ENCODE measurements around the gene MECP2. TPM values are rescaled to one million over a fixed set of nuclear protein-coding genes. Genes with fewer than 3 reads are reported as not detected.
"Not testable (repeated sequence)": the region's sequence is repeated elsewhere in the genome, so short reads cannot be mapped to it uniquely, and the experiment has no call there.

MECP2 gene
- total RNA-seq, 1 experiment from 2014 or later = 48.3 TPM

GRCh38 chrX:153993079-153993478 lies 104.4 kb downstream of the MECP2 start:
- no peak for DNase-seq (ENCODE audit: low spot score)

DNA sequence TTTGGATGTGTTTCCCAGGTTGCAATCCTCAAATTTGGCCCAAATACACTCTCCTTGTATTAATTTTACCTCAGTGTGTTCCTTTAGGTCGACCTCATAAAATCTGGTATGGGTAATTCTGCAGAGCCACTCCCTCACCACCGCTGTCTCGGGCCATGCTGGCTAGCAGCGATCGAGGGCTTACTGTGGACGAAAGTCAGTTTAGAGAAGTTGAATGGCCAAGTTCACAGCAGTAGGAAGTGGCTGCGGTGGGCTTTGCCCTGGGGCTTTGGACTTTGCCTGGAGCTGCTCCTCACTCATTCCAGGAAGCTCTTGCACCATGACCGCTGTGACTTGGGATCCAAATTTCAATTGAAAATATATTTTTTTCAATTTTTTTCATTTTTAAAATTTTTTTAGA lies 105.3 kb downstream of the MECP2 start:
- no peak for DNase-seq (ENCODE audit: low spot score)

DNA sequence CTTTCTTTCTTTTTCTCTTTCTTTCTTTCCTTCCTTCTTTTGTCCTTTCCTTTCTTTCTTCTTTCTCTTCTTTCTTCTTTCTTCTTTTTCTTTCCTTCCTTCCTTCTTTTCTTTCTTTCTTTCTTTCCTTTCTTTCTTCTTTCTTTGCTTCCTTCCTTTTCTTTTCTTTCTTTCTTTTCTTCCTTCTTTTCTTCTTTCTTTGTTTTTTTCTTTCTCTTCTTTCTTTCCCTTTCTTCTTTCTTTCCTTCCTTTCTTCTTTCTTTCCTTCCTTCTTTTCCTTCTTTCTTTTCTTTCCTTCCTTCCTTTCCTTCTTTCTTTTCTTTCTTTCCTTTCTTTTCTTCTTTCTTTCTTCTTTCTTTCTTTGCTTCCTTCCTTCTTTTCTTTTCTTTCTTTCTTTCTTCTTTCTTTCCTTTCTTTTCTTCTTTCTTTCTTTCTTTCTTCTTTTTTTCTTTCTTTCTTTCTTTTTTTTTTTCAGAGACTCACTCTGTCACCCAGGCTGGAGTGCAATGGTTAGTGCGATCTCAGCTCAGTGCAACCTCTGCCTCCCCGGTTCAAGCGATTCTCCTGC lies 106.4 kb downstream of the MECP2 start:
- DNase-seq (ENCODE audit: low spot score) = no peak

DNA sequence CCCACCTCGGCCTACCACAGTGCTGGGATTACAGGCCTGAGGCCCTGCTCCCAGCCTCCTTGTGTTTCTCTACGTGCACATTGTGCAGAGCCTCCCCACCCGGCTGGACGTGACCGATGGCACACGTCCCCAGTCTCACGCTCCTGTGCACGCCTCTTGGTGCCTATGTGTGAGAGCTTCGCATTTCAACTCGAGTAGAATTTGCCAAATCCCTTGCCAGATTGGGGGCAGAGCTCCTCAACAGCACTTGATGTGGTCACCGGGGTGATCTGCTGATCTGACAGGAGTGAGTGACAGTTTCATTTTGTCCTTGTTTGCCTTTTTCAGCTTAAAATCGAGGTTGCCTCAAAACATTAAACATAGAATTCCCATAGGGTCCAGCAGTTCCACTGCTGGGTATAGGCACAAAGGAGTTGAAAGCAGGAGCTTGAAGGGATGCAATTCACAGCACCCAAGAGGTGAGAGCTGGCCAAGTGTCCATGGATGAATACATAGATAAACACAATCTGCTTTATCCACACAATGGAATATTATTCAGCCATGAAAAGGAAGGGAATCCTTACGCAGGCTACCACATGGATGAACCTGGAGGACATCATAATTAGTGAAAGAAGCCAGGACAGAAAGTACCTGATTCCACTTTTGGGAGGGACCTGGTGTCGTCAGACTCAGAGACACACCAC lies 107.4 kb downstream of the MECP2 start:
- no peak for DNase-seq (ENCODE audit: low spot score)

DNA sequence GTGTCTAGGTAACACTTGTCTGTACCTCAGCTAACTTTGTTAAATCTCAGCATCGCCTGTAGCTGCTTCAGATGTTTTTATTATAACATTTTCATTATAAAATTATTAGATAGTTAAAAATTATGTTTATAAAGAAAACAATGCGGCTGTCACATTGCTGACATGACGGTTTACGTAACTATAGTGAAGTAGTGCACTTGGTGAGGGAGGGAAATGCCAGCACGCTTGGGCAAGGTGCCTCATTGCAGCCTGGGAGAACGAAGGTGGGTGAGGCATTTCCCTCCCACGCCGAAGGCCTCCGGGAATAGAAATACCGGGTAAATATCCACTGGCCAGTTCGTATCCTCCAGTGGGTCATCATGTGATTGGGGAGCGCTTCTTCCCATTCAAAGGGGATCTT lies 109.0 kb downstream of the MECP2 start:
- no peak for DNase-seq (ENCODE audit: low spot score)

GRCh38 chrX:153984351-153985178 lies 113.0 kb downstream of the MECP2 start:
- DNase-seq (ENCODE audit: low spot score) = no peak

DNA sequence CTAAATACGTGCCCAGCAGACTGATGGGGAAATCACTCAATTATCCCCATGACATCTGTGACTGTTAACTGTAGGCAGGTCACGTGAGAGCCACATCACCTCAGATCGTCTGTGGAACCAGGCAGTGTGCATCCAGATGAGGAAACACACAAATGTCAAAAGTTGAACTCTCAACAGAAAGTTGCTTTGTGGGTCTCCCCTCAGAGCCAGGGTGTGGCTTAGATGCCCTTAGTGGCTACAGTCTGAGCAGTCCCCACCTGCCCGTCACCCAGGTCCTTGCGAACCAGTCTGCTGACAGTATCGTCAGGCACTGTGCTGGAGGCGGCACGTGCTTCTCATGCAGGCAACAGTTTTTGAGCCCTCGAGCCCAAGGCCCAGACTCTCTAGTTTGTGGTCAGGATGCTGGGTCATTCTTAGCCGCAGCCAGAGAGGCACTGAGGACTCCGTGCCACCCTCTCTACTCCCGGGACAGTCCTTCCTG lies 114.2 kb downstream of the MECP2 start:
- DNase-seq (ENCODE audit: low spot score) = no peak

- no peak for DNase-seq (ENCODE audit: low spot score)
Measured at GRCh38 chrX:153981771-153982533, 115.6 kb downstream of the MECP2 start.

DNA sequence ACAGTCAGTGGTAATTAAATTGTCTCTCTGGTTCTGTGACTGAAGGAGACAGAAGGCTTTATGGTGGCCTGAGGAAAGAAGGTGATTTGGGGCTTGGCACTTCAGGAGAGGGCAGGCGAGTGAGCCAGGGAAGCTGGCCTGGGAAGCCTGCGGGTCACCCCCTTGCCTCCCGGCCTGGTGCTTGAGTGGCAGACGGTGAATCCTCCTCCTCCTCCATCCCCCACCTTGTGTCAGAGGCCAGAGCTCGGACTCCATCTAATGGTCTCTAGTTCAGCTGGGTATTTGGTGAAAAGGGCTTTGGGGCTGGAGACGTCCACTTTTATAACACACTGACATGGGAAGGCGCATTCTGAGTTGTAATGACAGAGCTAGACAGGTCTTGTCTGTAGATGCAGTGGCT lies 116.3 kb downstream of the MECP2 start:
- DNase-seq (ENCODE audit: low spot score) = no peak

GRCh38 chrX:153980394-153980793 lies 117.1 kb downstream of the MECP2 start:
- not testable (repeated sequence) for DNase-seq (ENCODE audit: low spot score)

- no peak for DNase-seq (ENCODE audit: low spot score)
Measured at GRCh38 chrX:153974726-153975286, 122.7 kb downstream of the MECP2 start.

DNA sequence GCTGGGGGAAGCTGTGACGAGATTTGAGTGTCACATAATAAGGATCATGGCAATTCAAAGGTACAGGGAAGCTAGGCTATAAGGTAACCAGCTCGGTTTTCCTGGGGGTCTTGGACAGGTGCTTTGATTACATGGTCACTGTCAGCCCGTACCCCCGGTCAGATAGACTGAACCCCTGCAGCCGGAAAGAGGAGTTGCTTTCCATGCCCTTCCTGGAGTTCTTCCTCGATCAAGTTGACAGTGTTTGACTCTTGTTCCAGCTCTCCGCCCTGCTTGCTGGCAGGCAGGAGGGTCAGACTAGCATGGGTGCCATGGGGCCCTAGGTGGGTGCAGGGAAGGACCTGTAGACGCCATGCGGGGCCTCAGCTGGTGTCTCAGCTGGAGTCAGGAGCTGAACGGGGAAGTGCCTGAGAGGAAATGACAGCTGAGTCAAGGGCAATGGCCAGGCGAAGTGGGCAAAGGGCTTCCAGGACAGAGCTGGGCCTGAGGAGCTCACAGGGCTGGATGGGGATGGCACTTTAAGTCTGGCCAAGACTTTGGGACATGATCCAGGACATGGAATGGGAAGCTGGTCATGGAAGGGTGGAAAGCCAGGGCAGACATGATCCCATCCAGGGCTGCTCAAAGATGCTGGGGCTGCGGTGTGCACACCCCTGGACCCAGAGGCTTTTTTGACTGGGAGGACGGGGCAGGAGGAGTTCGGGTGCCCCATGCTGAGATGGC lies 123.4 kb downstream of the MECP2 start:
- no peak for DNase-seq (ENCODE audit: low spot score)

- no peak for DNase-seq (ENCODE audit: low spot score)
Measured at GRCh38 chrX:153973127-153974002, 124.2 kb downstream of the MECP2 start.

DNA sequence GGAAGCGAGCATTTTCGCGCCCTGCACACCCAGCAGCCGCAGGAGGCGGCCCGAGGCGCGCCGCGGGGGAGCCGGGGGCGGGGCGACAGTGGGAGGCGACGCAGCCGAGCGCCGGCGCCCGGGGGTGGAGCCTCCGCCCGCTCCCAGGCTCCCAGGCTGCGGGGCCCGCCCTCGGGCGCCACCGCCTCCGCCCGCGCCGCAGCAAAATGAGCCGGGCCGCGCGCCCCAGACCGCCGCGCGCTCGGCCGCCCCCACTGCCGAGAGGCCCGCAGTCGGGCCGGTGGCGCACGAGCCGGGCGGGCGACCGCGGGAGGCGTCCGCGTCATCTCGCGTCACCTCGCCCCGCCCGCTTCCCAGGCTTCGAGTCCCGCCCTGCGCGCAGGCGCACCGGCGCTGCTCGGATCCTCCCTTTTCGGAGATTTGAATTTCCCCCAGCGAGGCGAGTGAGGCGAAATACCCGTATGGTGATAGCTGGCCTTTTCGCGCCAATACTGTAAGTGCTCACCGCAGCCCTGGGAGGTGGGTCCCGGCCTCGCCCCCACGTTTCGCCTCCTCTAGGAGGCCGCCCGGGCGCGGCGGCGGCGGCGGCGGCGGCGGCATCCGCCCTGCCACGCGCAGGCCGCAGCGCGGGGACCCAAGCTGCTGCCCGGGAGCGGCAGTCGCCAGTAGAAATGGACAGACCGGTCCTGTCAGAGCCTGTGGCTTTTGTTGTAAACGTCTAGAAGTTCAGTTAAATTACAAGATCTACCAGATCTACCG lies 125.0 kb downstream of the MECP2 start, which contains the start of gene TMEM187:
TMEM187 (plus strand) TSS at position 387 of the 759 bp plus-strand sequence. CDS start 9,309 bp downstream, outside the sequence.
- DNase-seq (ENCODE audit: low spot score) = peak; percentile 91

Other genes with a start within 250 kb of the MECP2 start
- gene L1CAM, start 211.5 kb downstream of the MECP2 start, total RNA-seq (2014; rRNA removed; shearing (Covaris generic)) = 77.7 and 94.0 TPM in 2 replicates
- gene AVPR2, start 193.0 kb downstream of the MECP2 start, total RNA-seq (2014; rRNA removed; shearing (Covaris generic)) = 2.0 and 2.6 TPM in 2 replicates
- 1.3 and 5.3 TPM in 2 replicates for gene ARHGAP4, start 171.5 kb downstream of the MECP2 start, total RNA-seq (2014; rRNA removed; shearing (Covaris generic))
- gene NAA10, start 162.7 kb downstream of the MECP2 start, total RNA-seq (2014; rRNA removed; shearing (Covaris generic)) = 210 and 249 TPM in 2 replicates
- gene RENBP, start 153.1 kb downstream of the MECP2 start, total RNA-seq (2014; rRNA removed; shearing (Covaris generic)) = 0.62 TPM in 2 replicates
- gene HCFC1, start 125.9 kb downstream of the MECP2 start, total RNA-seq (2014; rRNA removed; shearing (Covaris generic)) = 40.8 and 41.7 TPM in 2 replicates
- 8.6 and 9.6 TPM in 2 replicates for gene TMEM187, start 125.0 kb downstream of the MECP2 start, total RNA-seq (2014; rRNA removed; shearing (Covaris generic))
- 192 and 220 TPM in 2 replicates for gene IRAK1, start 77.8 kb downstream of the MECP2 start, total RNA-seq (2014; rRNA removed; shearing (Covaris generic))
- not detected in 2 replicates for gene OPN1LW, start 46.5 kb upstream of the MECP2 start, total RNA-seq (2014; rRNA removed; shearing (Covaris generic))
- not detected in 2 replicates for gene OPN1MW, start 84.9 kb upstream of the MECP2 start, total RNA-seq (2014; rRNA removed; shearing (Covaris generic))
- gene OPN1MW2, start 122.0 kb upstream of the MECP2 start, total RNA-seq (2014; rRNA removed; shearing (Covaris generic)) = not detected in 2 replicates
- not detected in 2 replicates for gene OPN1MW3, start 159.9 kb upstream of the MECP2 start, total RNA-seq (2014; rRNA removed; shearing (Covaris generic))
- not detected in 2 replicates for gene TEX28, start 197.4 kb upstream of the MECP2 start, total RNA-seq (2014; rRNA removed; shearing (Covaris generic))
- gene TKTL1, start 198.1 kb upstream of the MECP2 start, total RNA-seq (2014; rRNA removed; shearing (Covaris generic)) = not detected in 2 replicates

All from A172 (cell line).